Kidney (tissue), 14 donors: Measurements from ENCODE around the gene TAF3. TPM values are rescaled to one million over a fixed set of nuclear protein-coding genes. Genes with fewer than 3 reads are reported as not detected.

Experiments used
- DNase-seq, 5 donors: peaks; one replicate each; pipeline ENCODE4 v3.0.0-alpha.2; 2013 to 2020
- FAIRE-seq: peaks from 2 replicates; lab custom pipeline; 2012; peaks lifted over from hg19 to GRCh38; lab: Jason Lieb, UNC
- H3K27ac ChIP-seq, 2 donors: one replicate each; pipeline ENCODE4 v1.7.0; 2013; ENCODE audit warnings: low read depth in 2 of 2, low read length in 2 of 2, inconsistent platforms in 1 of 2
- H3K27me3 ChIP-seq: one replicate; pipeline ENCODE4 v1.7.1; 2013; ENCODE audit warnings: low read length, inconsistent platforms; ENCODE audit not compliant: control insufficient read depth, insufficient read depth
- H3K36me3 ChIP-seq, 3 donors: one replicate each; pipeline versions ENCODE4 v1.7.0 to v1.7.1; 2013; ENCODE audit warnings: low read length in 3 of 3, control low read depth in 1 of 3, inconsistent platforms in 1 of 3; ENCODE audit not compliant: insufficient read depth in 3 of 3, control insufficient read depth in 2 of 3
- H3K4me1 ChIP-seq, 3 donors: one replicate each; pipeline versions ENCODE4 v1.7.0 to v1.7.1; 2013; ENCODE audit warnings: low read length in 3 of 3, inconsistent platforms in 1 of 3, low read depth in 1 of 3; ENCODE audit not compliant: control insufficient read depth in 2 of 3, insufficient read depth in 2 of 3
- H3K4me3 ChIP-seq, 3 donors: one replicate each; pipeline versions ENCODE4 v1.7.0 to v1.8.1; 2013; ENCODE audit warnings: low read length in 3 of 3, control low read depth in 1 of 3, inconsistent platforms in 1 of 3
- H3K9ac ChIP-seq, 3 donors: one replicate each; pipeline versions ENCODE4 v1.7.0 to v1.7.1; 2013; ENCODE audit warnings: low read length in 3 of 3, control low read depth in 1 of 3, inconsistent platforms in 1 of 3
- H3K9me3 ChIP-seq, 3 donors: one replicate each; pipeline versions ENCODE4 v1.7.0 to v1.7.1; 2013; ENCODE audit warnings: low read length in 3 of 3, control low read depth in 1 of 3, inconsistent platforms in 1 of 3; ENCODE audit not compliant: control insufficient read depth in 2 of 3, insufficient read depth in 1 of 3
- intact Hi-C: fragments of 100-400 bp; cut with DNase I; formaldehyde crosslinking; loops from one replicate; pipeline ENCODE4 v1.11.1; 2022
- polyA plus RNA-seq: library from polyadenylated mRNA; stranded (reverse); fragments of 350-450 nt; fragmentation: Illumina TruSeq; extraction: RNeasy Lipid Tissue Mini Kit (QIAGEN cat#74804); gene quantifications from one replicate; pipeline ENCODE4 v1.2.3, GENCODE V29; 2014; ENCODE audit warnings: low read depth, low replicate concordance; ENCODE audit not compliant: insufficient read depth
- total RNA-seq: library from RNA; stranded (reverse); fragmentation: NEBNext Ultra II Directional; extraction: Animal tissue kit (Norgen Biotek cat#: 25700); gene quantifications from one replicate; pipeline ENCODE4 v1.2.1, GENCODE V29; 2021
- TF ChIP-seq, protein P1 (sequence below): IDR thresholded peaks from 3 replicates; pipeline ENCODE4 v1.5.1; 2012; ENCODE audit warnings: mild to moderate bottlenecking, moderate library complexity, borderline replicate concordance; ENCODE audit not compliant: insufficient read depth; ENCODE audit errors: extremely low read depth
- donor health status: control.
- donor health status: control.
- donor health status: control.
- donor health status: control.
- donor health status: control.
- donor health status: DM: yes; HTN: yes; CAD: no.
- donor health status: Normal renal cell carcinoma (clear cell type).

TAF3 gene
- total and polyA plus RNA-seq, 2 donors from 2014 or later, result 4.0 to 8.7 TPM

GRCh38 chr10:8044908-8045725, 226.8 kb downstream of the TAF3 start:
- Histone ChIP-seq H3K9ac (peak overlapping the region; percentile 43 to 89 (median 64)), H3K36me3 (no peaks in the 10 kb centered on the region), H3K27me3 (peaks cover 72% of the 10 kb centered on the region), H3K4me1 (peaks cover 0 to 15% (median 0%) of the 10 kb centered on the region in 3 donors), H3K9me3 (no peaks in the 10 kb centered on the region), H3K27ac (peak overlapping the region; percentile 67 to 78), H3K4me3 (peak overlapping the region; percentile 53 to 79 (median 59))
- FAIRE-seq (no peak), DNase-seq (peak in 4 of 5 donors; percentile 62 to 82 (median 72))
- TF ChIP-seq, protein P1, sequence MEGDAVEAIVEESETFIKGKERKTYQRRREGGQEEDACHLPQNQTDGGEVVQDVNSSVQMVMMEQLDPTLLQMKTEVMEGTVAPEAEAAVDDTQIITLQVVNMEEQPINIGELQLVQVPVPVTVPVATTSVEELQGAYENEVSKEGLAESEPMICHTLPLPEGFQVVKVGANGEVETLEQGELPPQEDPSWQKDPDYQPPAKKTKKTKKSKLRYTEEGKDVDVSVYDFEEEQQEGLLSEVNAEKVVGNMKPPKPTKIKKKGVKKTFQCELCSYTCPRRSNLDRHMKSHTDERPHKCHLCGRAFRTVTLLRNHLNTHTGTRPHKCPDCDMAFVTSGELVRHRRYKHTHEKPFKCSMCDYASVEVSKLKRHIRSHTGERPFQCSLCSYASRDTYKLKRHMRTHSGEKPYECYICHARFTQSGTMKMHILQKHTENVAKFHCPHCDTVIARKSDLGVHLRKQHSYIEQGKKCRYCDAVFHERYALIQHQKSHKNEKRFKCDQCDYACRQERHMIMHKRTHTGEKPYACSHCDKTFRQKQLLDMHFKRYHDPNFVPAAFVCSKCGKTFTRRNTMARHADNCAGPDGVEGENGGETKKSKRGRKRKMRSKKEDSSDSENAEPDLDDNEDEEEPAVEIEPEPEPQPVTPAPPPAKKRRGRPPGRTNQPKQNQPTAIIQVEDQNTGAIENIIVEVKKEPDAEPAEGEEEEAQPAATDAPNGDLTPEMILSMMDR, result no peak
- intact Hi-C loops, result no loop called here

- H3K4me3 ChIP-seq, result peak overlapping the region; percentile 53 to 79 (median 59)
Measured at GRCh38 chr10:8045726-8046494, 227.6 kb downstream of the TAF3 start.

GRCh38 chr10:8047452-8048280, 229.4 kb downstream of the TAF3 start:
- H3K9me3 ChIP-seq, result no peaks in the 10 kb centered on the region
- H3K36me3 ChIP-seq, result no peaks in the 10 kb centered on the region
- peak overlapping the region; percentile 53 to 59 (median 54) for H3K4me3 ChIP-seq
- no peak for FAIRE-seq
- peak in 4 of 5 donors; percentile 39 to 52 (median 44) for DNase-seq
- TF ChIP-seq, protein P1, result no peak
- intact Hi-C loops, result no loop called here
- peak overlapping the region; percentile 10 to 73 (median 64) for H3K9ac ChIP-seq
- H3K27me3 ChIP-seq, result peaks cover 56% of the 10 kb centered on the region
- peak overlapping the region; percentile 76 to 78 for H3K27ac ChIP-seq
- H3K4me1 ChIP-seq, result peaks cover 0 to 19% (median 0%) of the 10 kb centered on the region in 3 donors

More at GRCh38 chr10:8045726-8046494, 227.6 kb downstream of the TAF3 start:
- intact Hi-C loops, result no loop called here
- DNase-seq, result no peak
- TF ChIP-seq, protein P1, result no peak
- peaks cover 0 to 17% (median 0%) of the 10 kb centered on the region in 3 donors for H3K4me1 ChIP-seq
- H3K27me3 ChIP-seq, result peaks cover 67% of the 10 kb centered on the region
- H3K27ac ChIP-seq, result peak overlapping the region; percentile 76 to 78
- no peaks in the 10 kb centered on the region for H3K9me3 ChIP-seq
- no peaks in the 10 kb centered on the region for H3K36me3 ChIP-seq
- no peak for FAIRE-seq
- peak overlapping the region; percentile 64 to 89 (median 64) for H3K9ac ChIP-seq
